A549 (cell line): Measurements from ENCODE around the gene PPP4C. TPM values are rescaled to one million over a fixed set of nuclear protein-coding genes. Genes with fewer than 3 reads are reported as not detected.

Experiments used
- ATAC-seq, 2 experiments: fragments of 200-7000 bp in 1 of 2; fragments of >200 bp in 1 of 2; cut with Nextera tagmentation in 1 of 2; cut with Tn5 transposase in 1 of 2; 3 replicates each; pipeline versions ENCODE4 v1.8.0 to v1.9.1; 2018 to 2020; ENCODE audit warnings: mild to moderate bottlenecking in 1 of 2, moderate library complexity in 1 of 2
- CTCF ChIA-PET: fragments of 300-600 bp; sonication (Branson Sonifier 250); formaldehyde crosslinking; extraction: SDS; loops from one replicate; lab custom pipeline; 2021; ENCODE audit warnings: antibody characterized with exemption, inconsistent platforms; lab: Yijun Ruan, JAX
- POLR2A ChIA-PET: fragments of 350-600 bp; formaldehyde crosslinking; extraction: SDS; loops from one replicate; lab custom pipeline; 2021; ENCODE audit warnings: antibody characterized with exemption, inconsistent platforms; lab: Yijun Ruan, JAX
- DNase-seq, 2 experiments: peaks; one replicate each; pipeline versions ENCODE4 v3.0.0 to v3.0.0-alpha.2; 2011 to 2016; ENCODE audit warnings: low read depth in 1 of 2, low spot score in 1 of 2
- FAIRE-seq: peaks from 2 replicates; lab custom pipeline; 2011; peaks lifted over from hg19 to GRCh38; lab: Jason Lieb, UNC
- H3K27ac ChIP-seq, 2 experiments: fragments of >200 bp; sonication (Bioruptor Twin); formaldehyde crosslinking; 3 replicates each; pipeline ENCODE4 v1.5.1; 2016 to 2017
- H3K4me1 ChIP-seq: fragments of >200 bp; sonication (Bioruptor Twin); formaldehyde crosslinking; 3 replicates; pipeline ENCODE4 v1.6.1; 2016
- H3K4me2 ChIP-seq: fragments of >200 bp; sonication (Bioruptor Twin); formaldehyde crosslinking; 3 replicates; pipeline ENCODE4 v1.6.1; 2016
- H3K4me3 ChIP-seq: fragments of >200 bp; sonication (Bioruptor Twin); formaldehyde crosslinking; 3 replicates; pipeline ENCODE4 v1.5.1; 2016
- H3K9me3 ChIP-seq: fragments of >200 bp; sonication (Bioruptor Twin); formaldehyde crosslinking; 3 replicates; pipeline ENCODE4 v1.6.1; 2016
- ATOH8 ChIP-seq: fragments of 250-450 bp; sonication (Bioruptor Pico); IDR thresholded peaks from 2 replicates; pipeline ENCODE4 v1.5.0; 2020; ENCODE audit warnings: low read depth, mild to moderate bottlenecking, moderate library complexity
- BCL3 ChIP-seq: fragments of >200 bp; sonication (Bioruptor Twin); formaldehyde crosslinking; IDR thresholded peaks from 3 replicates; pipeline ENCODE4 v1.6.1; 2016
- ELK1 ChIP-seq: fragments of 150-350 bp; IDR thresholded peaks from 2 replicates; pipeline ENCODE4 v1.6.1; 2014; ENCODE audit warnings: low read depth, mild to moderate bottlenecking, low read length
- FOSL2 ChIP-seq, 2 experiments: fragments of 450-650 bp in 1 of 2; fragments of >200 bp in 1 of 2; sonication (Bioruptor Twin) in 1 of 2; formaldehyde crosslinking; IDR thresholded peaks; 2 replicates each; pipeline versions ENCODE4 v1.5.0 to v1.6.1; 2016 to 2020; ENCODE audit warnings: mild to moderate bottlenecking in 1 of 2, moderate library complexity in 1 of 2
- HES2 ChIP-seq: fragments of >200 bp; sonication (Bioruptor Twin); formaldehyde crosslinking; IDR thresholded peaks from 2 replicates; pipeline ENCODE4 v1.6.1; 2016
- HEYL ChIP-seq: fragments of 250-450 bp; sonication (Bioruptor Pico); IDR thresholded peaks from 2 replicates; pipeline ENCODE4 v1.8.0; 2021; ENCODE audit warnings: mild to moderate bottlenecking, moderate library complexity
- JUN ChIP-seq, 2 experiments: fragments of >200 bp; sonication (Bioruptor Twin); formaldehyde crosslinking; IDR thresholded peaks; 2 replicates in 1 of 2; 3 replicates in 1 of 2; pipeline ENCODE4 v1.6.1; 2016 to 2017
- MAFK ChIP-seq: fragments of 450-650 bp; IDR thresholded peaks from 2 replicates; pipeline ENCODE4 v1.6.1; 2014; ENCODE audit not compliant: partially characterized antibody
- MAX ChIP-seq: IDR thresholded peaks from 2 replicates; pipeline ENCODE4 v1.6.1; 2012
- MYC ChIP-seq: IDR thresholded peaks from 2 replicates; pipeline ENCODE4 v1.6.1; 2012; ENCODE audit warnings: mild to moderate bottlenecking, inconsistent platforms, low read length, improper control_type of control experiment, borderline replicate concordance
- PBX3 ChIP-seq: IDR thresholded peaks from 2 replicates; pipeline ENCODE4 v1.6.1; 2012
- POLR2A ChIP-seq: IDR thresholded peaks from 2 replicates; pipeline ENCODE4 v1.6.1; 2012; ENCODE audit warnings: mild to moderate bottlenecking, low read length
- RCOR1 ChIP-seq: fragments of 150-350 bp; IDR thresholded peaks from 2 replicates; pipeline ENCODE4 v1.6.1; 2014; ENCODE audit warnings: antibody characterized with exemption, low read length, low read depth
- TFCP2L1 ChIP-seq: fragments of 250-450 bp; sonication (Bioruptor Pico); IDR thresholded peaks from 2 replicates; pipeline ENCODE4 v1.5.0; 2021; ENCODE audit warnings: mild to moderate bottlenecking
- WGBS: methylation state at CpG from one replicate; pipeline ENCODE4 v1.1.6; 2017; ENCODE audit errors: missing lambda C conversion rate; 5-methylcytosine and 5-hydroxymethylcytosine counted together
- polyA plus RNA-seq, 4 experiments: library from polyadenylated mRNA; depleted of rRNA in 3 of 4; stranded (reverse); fragments of >200 nt; fragmentation: RNase III in 1 of 4; extraction: RNeasy Plus Mini Kit Qiagen cat#74134 plus additional on column Dnase treatment in 1 of 4; gene quantifications; 2 replicates in 3 of 4; 3 replicates in 1 of 4; pipeline ENCODE4 v1.2.3, GENCODE V29; 2011 to 2017

Gene PPP4C
- polyA plus RNA-seq, 2 of the 4 experiments (the other 2 are of a cell fraction), result 102 to 115 TPM

GRCh38 chr16:30094541-30095165 lies 18.9 kb downstream of the PPP4C start:
- FAIRE-seq (no peak), DNase-seq (no peak), ATAC-seq (no peak)
- Histone ChIP-seq H3K4me2 (no peak overlapping the region), H3K27ac (no peak overlapping the region), H3K4me1 (peaks cover 25% of the 10 kb centered on the region), H3K4me3 (no peak overlapping the region), H3K9me3 (0 out of 3 replicates have a peak, but pooled peaks cover 9% of the 10 kb centered on the region)
- TF ChIP-seq RCOR1 (no peak), ATOH8 (CRISPR knock-in tag) (no peak), FOSL2 (IDR thresholded peaks at IDR 0.05) (no peak), FOSL2 (CRISPR knock-in tag; IDR thresholded peaks at IDR 0.05) (no peak), HEYL (CRISPR knock-in tag) (no peak), MAX (no peak), MYC (no peak), ELK1 (no peak)
- ChIA-PET CTCF (interaction anchor here (2.3 to 9.6 kb wide), 5 partner anchors 11 to 63 kb away, joined by 6 to 153 read pairs (median 119); partner anchors contain the start of genes ALDOA, GDPD3 and PPP4C), POLR2A (interaction anchor here (1.6 kb wide), 1 partner anchor 29 kb away, joined by 8 read pairs; the partner anchor contains the start of gene ALDOA)
- WGBS, result 91% methylated on average over 11 of the region's 11 CpGs

- peak overlapping the region; percentile 76 to 96 for H3K27ac ChIP-seq
- ATAC-seq (no peak), FAIRE-seq (no peak), DNase-seq (no peak)
- WGBS, result 80% methylated on average over 24 of the region's 47 CpGs
- ChIA-PET CTCF (interaction anchor here (0.6 to 9.6 kb wide), 5 partner anchors 17 to 64 kb away, joined by 3 to 153 read pairs (median 119); partner anchors contain the start of genes ALDOA, GDPD3 and PPP4C), POLR2A (interaction anchor here (0.6 to 1.7 kb wide), 3 partner anchors 30 to 91 kb away, joined by 3 to 8 read pairs (median 5); partner anchors contain the start of genes ALDOA and CORO1A)
- H3K4me2 ChIP-seq, result peak overlapping the region; percentile 90
- peaks cover 17% of the 10 kb centered on the region for H3K4me1 ChIP-seq
- TF ChIP-seq HES2 (no peak), MAFK (no peak), PBX3 (no peak), RCOR1 (no peak)
- 0 out of 3 replicates have a peak, but pooled peaks cover 9% of the 10 kb centered on the region for H3K9me3 ChIP-seq
- H3K4me3 ChIP-seq, result peak overlapping the region; percentile 65
Measured at GRCh38 chr16:30095166-30096078, 19.6 kb downstream of the PPP4C start.

- Histone ChIP-seq H3K27ac (peak within 1 kb of the TSS; percentile 76 to 96), H3K4me3 (peak within 1 kb of the TSS; percentile 65), H3K4me1 (peaks cover 14% of the 10 kb centered on the region; the same call in 1 of the 3 replicates), H3K4me2 (peak within 1 kb of the TSS; percentile 90), H3K9me3 (0 out of 3 replicates have a peak, but pooled peaks cover 9% of the 10 kb centered on the region)
- FAIRE-seq (no peak), DNase-seq (peak; percentile 83 to 88), ATAC-seq (peak; percentile 33 to 54)
- POLR2A ChIA-PET, result interaction anchor here (0.6 to 1.7 kb wide), 3 partner anchors 31 to 90 kb away, joined by 3 to 8 read pairs (median 5); partner anchors contain the start of genes ALDOA and CORO1A
- 68% methylated on average over 23 of the region's 77 CpGs for WGBS
- CTCF ChIA-PET, result interaction anchor here (0.6 to 9.6 kb wide), 3 partner anchors 19 to 40 kb away, joined by 3 to 153 read pairs (median 119); partner anchors contain the start of genes ALDOA and GDPD3
- TF ChIP-seq MAX (peak; percentile 64), POLR2A (peak; percentile 22; the same call in 1 of the 2 replicates), JUN (IDR thresholded peaks at IDR 0.05) (peak in 1 of 2 experiments; percentile 59; a peak in 2 of 5 replicates), BCL3 (0 out of 3 replicates have a peak, but pooled peaks have one; percentile 33), TFCP2L1 (CRISPR knock-in tag) (no peak)
Measured at GRCh38 chr16:30096105-30096861, 20.5 kb downstream of the PPP4C start, which contains the start of gene YPEL3. TSS of gene YPEL3 (minus strand) at chr16:30096213. CDS start at chr16:30095482, 731 bp downstream.
